Left forelimb (tissue), 1 donor: ENCODE measurements around the gene THSD7B.
"Not testable (repeated sequence)": the region's sequence is repeated elsewhere in the genome, so short reads cannot be mapped to it uniquely, and the experiment has no call there.

ENCODE experiments used
- DNase-seq: peaks from one replicate; pipeline ENCODE4 v3.0.0-alpha.2; 2018; ENCODE audit warnings: low spot score

THSD7B gene

GRCh38 chr2:137254052-137254451 lies 488.7 kb downstream of the THSD7B start:
- DNase-seq: no peak

- no peak for DNase-seq
These were observed 490.0 kb downstream of the THSD7B start for GRCh38 chr2:137255345-137255744.

DNA sequence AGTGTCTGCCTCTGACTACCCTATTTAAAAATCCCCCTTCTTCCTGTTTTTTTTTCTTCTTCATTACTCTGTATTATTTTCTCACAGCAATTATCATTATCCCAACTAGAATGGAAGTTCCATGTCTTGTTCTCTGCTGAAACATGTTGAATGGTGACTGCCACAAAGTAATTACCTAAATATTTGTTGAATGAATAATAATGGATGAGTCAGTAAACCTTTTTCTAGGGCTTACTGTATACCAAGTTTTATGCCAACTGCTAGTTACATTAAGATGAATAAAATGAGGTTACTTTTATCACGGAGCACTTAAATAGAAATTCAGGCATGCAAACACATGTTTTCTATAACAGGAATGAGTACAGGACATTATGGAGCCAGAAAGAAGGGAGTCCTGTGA lies 490.6 kb downstream of the THSD7B start:
- no peak for DNase-seq

- DNase-seq: no peak
These were observed 496.7 kb downstream of the THSD7B start for GRCh38 chr2:137261881-137262585.

- DNase-seq: no peak
These were observed 497.2 kb downstream of the THSD7B start for GRCh38 chr2:137262594-137262993.

- DNase-seq: no peak
These were observed 522.7 kb downstream of the THSD7B start for GRCh38 chr2:137287913-137288639.

GRCh38 chr2:137291836-137292570 lies 526.7 kb downstream of the THSD7B start:
- DNase-seq: no peak

GRCh38 chr2:137298377-137298776 lies 533.0 kb downstream of the THSD7B start:
- DNase-seq: no peak

- no peak for DNase-seq
These were observed 535.6 kb downstream of the THSD7B start for GRCh38 chr2:137300987-137301386.

- no peak for DNase-seq
These were observed 537.6 kb downstream of the THSD7B start for GRCh38 chr2:137302957-137303356.

GRCh38 chr2:137316075-137316474 lies 550.7 kb downstream of the THSD7B start:
- no peak for DNase-seq

DNA sequence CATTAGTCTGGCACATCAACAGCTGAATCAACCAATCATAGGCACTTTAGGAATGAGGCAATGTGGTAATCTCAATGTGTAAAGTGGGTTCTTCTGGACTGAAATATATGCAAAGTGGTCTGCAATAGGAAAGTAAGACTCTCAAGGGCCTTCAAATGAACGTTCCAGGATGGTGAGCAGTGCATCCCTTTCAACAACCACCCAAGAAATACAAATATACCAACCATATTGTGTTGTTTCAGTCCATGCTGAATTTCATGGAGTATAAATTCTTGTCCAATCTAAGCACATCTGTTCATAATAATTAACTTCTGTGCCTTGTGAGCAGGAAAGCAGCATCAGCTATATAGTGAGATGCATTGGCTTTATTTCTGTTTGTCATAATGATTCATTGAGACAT lies 556.2 kb downstream of the THSD7B start:
- DNase-seq: no peak

DNA sequence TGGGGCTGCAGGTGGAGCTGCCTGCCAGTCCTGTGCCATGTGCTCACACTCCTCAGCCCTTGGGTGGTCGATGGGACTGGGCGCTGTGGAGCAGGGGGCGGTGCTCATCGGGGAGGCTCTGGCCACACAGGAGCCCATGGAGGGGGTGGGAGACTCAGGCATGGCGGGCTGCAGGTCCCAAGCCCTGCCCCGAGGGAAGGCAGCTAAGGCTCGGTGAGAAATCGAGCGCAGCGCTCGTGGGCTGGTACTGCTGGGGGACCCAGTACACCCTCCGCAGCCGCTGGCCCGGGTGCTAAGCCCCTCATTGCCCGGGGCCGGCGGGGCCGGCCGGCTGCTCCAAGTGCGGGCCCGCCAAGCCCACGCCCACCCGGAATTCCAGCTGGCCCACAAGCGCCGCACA lies 566.2 kb downstream of the THSD7B start:
- not testable (repeated sequence) for DNase-seq

DNA sequence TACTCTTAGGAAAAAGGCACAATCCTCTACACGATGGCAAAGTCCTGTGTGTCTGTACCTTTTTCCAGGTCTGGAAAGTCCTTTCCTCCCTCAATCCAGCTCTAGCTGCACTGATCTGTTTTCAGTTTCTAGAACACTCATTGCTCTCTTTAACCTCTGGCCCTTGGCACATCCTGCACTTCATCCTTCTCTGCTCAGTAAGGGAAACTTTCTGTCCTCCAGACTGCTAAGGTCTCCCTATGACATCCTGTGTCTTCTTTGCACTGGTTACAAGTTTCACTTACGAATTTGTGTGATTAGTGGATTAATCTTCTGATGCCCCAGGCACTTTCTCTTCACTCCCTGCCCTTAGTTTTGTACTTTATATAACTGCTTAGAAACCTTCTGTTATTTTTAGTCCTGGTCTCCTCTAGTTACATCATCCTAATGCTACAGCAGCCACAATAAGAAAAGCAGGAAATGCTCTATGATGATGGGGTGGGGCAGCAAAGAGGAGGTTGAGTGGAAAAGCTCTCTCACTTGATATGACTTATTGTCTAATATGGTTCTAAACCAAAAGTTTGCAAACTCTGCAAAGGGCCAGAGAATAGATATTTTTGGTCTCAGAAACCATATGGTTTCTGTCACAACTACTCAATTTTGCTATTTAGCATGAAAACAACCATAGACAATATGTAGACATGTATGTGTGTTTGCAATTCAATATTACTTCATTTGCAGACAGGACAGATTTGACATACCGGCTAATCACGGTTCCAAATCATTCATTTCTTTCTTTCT lies 568.2 kb downstream of the THSD7B start:
- DNase-seq: no peak

GRCh38 chr2:137336067-137336466 lies 570.7 kb downstream of the THSD7B start:
- DNase-seq: no peak

- DNase-seq: no peak
These were observed 573.7 kb downstream of the THSD7B start for GRCh38 chr2:137339051-137339450.

DNA sequence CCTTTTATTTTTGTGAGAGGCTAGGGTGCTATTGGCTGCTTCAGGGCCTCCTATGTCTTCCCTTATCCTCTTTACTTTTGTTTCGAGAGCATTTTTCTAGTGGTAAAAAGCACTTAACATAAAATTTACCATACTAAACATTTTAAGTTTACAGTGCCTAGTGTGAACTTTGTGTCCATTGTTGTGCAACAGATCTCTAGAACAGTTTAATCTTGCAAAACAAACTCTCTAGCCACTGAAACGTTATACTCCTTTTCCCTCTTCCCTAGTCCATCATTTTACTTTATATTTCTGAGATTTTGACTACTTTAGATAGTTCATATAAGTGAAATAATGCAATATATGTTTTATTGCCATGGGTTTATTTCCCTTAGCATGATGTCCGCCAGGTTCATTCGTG lies 580.6 kb downstream of the THSD7B start:
- DNase-seq: no peak

DNA sequence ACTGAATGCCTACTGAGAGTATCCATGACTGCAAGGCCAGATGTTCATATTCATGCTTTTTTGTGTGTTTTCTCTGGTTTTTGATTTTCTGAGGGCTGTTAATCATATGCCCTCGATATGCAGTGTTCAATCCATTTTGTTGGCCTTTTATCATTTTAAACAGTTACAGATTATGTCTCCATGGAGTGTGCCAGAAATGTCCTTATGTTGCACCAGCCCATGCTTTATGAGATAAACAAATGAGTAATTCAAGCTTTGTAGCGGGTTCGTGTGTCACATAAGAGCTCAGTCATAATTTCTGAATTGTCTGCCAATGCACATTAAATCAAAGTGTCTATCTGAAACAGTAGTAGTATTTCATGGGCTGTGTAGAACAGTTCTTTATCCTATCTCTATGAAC lies 583.0 kb downstream of the THSD7B start:
- DNase-seq: no peak

- DNase-seq: no peak
These were observed 592.3 kb downstream of the THSD7B start for GRCh38 chr2:137357634-137358033.

- no peak for DNase-seq
These were observed 602.0 kb downstream of the THSD7B start for GRCh38 chr2:137367361-137367760.

- no peak for DNase-seq
These were observed 603.8 kb downstream of the THSD7B start for GRCh38 chr2:137369106-137369505.

DNA sequence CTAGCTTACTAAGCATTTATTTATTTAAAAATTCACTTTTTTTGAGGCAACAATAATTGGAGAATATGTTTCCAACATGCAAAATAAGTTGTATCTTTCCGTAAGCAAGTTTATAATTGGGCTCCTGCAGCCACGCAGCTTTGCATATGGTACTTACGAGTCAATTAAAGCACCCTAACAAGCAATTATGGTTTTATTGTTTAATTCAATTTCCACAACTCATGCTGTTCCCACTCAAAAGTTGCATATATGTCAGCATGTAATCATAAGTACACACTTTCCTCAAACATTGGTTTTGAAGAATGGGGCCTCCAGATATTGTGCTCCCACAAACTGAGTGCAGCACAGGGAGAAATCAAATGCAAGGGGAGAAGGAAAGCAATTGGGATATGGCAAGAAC lies 613.8 kb downstream of the THSD7B start:
- DNase-seq: no peak
